Hippocampal formation (tissue), 2 donors: ENCODE data around the gene ERMP1.

Experiments used
- DNase-seq, 2 donors: peaks; one replicate each; lab custom pipeline; 2025; lab: John Stamatoyannopoulos, UW

Gene ERMP1

DNA sequence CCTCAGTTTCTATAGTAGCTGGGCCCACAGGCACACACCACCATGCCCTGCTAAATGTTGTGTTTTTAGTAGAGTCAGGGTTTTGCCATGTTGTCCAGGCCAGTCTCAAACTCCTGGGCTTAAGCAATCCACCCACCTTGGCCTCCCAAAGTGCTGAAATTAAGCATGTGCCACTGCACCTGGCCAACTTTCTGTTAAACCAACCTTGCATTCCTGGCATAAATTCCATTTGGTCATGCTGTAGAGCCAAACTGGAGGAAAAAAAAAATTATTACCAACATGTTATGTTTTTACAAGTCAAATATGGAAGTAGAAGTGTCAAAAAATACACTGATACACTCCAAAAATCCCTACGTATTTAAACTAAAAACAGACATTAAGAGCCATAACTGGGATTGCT lies 54.1 kb downstream of the ERMP1 start:
- no peak for DNase-seq

DNA sequence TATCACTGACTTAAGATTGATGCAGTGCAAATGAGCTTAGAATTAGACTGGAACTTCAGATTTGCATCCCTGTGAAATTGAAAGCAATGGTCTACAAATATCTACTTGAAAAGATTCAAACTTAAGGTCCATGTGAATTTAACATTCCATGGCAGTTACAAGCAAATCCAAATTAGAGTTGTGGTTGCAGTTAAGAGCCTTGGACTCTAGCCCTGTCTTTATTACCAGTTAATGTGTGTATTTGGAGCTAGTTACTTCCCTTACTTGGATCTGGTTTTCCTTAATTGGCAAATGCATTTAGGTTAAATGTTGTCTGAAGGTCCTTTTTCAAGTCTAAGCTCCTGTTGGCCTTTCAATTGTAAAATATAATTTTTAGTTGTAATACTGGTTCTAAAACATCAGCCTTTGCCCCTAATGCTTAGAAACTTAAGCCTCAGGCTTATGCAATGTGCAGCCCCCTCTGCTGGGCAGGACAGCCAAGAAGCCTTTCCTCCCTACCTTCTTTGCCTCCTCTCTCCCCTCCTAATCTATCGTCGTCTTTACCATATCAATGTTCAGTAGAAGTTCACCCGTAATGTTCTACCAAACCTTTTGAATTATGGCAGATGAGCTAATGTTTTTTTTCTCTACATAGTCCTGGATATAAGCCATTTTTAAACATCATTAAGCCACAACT lies 59.5 kb downstream of the ERMP1 start:
- DNase-seq = no peak

DNA sequence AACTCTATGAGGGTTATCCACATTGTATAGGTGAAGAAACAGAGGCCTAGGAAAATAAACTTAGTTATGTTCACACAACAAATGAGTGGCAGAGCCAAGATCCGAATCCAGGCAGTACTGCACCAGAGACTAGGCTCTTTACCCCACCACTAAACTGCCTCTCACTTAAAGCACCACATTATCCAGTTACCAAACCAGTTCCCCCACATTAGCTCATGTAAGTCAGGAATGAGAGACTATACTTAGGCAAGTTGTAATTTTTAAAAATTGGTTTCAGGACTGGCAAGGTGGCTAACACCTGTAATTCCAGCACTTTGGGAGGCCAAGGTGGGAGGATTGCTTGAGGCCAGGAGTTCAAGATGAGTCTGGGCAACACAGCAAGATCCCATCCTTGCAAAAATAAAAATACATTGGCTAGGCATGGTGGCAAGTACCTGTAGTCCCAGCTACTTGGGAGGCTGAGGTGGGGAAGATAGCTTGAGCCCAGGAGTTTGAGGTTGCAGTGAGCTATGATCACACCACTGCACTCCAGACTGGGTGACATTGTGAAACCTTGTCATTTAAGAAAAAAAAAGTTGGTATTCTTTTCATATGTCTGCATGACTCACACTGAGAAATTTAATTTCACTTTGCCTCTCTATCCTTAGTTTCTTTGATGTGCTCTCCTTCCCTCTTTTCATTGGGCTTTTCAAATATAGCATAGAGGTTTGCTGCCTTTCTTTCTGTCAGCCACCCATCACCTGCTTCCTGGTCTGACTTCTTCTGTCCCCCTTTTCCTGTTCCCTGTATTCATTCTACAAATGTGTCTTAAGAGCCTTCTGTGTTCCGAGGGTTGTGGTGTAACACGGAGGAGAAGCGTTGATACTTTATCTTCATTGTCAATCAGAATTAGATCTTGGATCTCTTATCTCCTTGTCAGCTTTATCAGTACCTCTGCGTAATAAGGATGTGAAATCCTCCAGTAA lies 64.7 kb downstream of the ERMP1 start:
- no peak for DNase-seq

GRCh38 chr9:5764130-5764868 lies 68.6 kb downstream of the ERMP1 start:
- DNase-seq = no peak

DNA sequence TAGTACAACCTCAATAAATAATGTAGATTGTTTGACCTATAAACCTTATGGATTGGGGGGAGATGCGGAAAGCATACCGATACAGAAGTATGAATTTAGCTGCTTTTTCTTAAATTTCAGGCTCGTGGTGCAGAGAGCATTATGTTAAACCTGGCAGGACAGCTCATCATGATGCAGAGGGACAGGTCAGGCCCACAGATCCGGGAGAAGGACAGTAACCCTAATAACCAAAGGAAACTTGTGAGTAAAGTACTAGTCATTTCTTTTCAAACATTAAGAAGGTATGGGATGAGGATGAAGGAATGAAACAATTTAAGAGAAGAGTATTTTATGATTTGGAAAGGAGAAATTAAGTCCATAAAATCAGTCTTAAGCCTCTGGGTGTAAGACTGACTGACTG lies 70.5 kb downstream of the ERMP1 start:
- no peak for DNase-seq

- DNase-seq = no peak
These were observed 72.6 kb downstream of the ERMP1 start for GRCh38 chr9:5760338-5760737.

GRCh38 chr9:5756633-5757032 lies 76.3 kb downstream of the ERMP1 start:
- no peak for DNase-seq

DNA sequence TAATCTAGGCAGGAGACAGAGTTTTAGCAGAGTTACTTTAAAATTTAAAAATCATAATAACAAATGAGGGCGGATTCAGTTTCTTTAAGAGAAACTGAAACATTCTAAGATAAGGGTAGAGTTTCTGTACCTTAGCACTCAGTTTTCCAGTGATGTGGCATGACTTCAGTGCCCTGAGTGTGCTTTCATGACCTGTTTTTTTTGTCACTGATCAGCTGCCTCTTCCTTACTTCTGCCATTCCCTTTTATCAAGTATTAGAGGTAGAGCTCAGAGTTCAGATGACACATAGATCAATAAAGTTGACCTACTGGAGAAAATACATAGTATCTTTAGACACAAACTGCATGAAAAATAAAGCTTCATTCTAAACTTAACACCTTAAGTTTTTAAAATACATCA lies 82.3 kb downstream of the ERMP1 start:
- DNase-seq = no peak

GRCh38 chr9:5749306-5749705 lies 83.6 kb downstream of the ERMP1 start:
- no peak for DNase-seq

DNA sequence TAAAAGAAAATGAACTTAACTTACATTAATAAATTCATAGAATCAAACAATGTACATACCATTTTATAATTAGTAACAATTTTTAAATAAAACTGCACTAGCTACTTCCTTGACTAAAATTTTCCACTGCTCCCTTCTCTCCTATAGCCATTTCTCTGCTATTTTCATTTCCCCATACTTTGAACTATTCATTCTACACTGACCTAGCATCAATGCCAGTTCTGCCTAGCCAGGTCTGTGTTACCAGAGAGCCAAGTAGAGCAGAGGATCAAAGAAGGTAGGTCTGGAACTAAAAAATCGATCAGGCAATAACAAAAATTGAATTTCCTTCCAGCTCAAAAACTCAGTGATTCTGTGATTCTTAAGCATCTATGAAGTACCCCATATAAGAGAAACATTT lies 84.5 kb downstream of the ERMP1 start:
- DNase-seq = no peak

GRCh38 chr9:5743109-5743508 lies 89.8 kb downstream of the ERMP1 start:
- no peak for DNase-seq

DNA sequence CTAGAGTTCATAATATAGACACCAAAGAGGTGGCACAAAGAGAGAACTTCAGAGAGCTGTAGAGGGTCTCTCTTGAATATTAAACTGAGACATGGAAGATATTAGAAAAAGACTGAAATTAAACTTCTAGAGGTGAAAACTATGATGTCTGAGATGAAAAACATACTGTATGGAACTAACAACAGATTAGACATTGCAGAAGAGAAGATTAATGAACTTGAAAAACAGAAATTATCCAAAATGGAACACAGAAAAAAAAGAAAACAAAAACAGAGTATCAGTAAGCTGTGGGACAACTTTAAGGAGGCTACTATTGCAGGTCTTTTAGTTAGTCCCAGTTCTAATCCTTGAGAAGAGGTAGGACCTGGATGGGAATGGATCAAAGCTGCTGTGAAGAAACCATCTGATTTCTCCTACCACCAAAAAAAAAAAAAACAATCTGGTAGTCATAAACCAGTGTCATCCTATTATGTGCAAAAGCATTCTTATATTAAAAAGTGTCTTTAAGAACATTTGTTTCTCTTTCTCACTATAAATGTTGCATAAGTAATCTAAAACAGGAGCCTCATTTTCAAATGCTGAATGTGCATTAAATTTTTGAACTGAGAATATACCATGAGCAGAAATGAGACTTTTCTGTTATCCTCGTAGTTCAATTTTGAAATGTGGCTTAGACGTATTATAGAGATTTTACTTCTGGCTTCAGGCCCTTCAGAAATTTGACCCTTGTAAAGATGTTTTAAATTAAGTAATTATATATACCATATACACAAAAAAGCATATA lies 96.2 kb downstream of the ERMP1 start:
- no peak for DNase-seq

- no peak for DNase-seq
These were observed 97.8 kb downstream of the ERMP1 start for GRCh38 chr9:5735072-5735471.
